Subcutaneous adipose tissue (tissue), 4 donors: ENCODE data around the gene SLC24A3. TPM values are rescaled to one million over a fixed set of nuclear protein-coding genes. Genes with fewer than 3 reads are reported as not detected.

Experiments
- total RNA-seq, 4 donors: library from RNA; depleted of rRNA; stranded (reverse); fragments of >200 nt; gene quantifications; one replicate each; pipeline ENCODE4 v1.1.0, GENCODE V29; 2016
- TF ChIP-seq, protein P1 (sequence below): fragments of 450-650 bp; IDR thresholded peaks from one replicate; pipeline ENCODE4 v1.5.1; 2016; ENCODE audit warnings: low read depth, mild to moderate bottlenecking, control low read depth, antibody characterized with exemption, moderate library complexity

Gene SLC24A3
- total RNA-seq, 4 donors from 2014 or later = 4.6 to 12.2 (median 9.1) TPM

DNA sequence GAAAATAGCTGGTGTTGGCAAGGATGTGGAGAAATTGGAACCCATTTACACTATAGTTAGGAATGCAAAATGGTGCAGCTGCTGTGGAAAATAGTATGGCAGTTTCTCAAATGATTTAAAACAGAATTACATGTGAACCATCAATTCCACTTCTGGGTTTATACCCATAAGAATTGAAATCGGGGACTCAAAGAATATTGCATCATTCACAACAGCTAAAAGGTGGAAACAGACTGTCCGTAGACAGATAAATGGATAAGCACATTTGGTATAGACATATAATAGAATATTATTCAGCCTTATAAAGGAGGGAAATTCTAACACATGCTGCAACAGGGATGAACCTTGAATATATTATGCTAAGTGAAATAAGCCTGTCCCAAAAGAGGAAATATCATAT, 355.7 kb downstream of the SLC24A3 start:
- TF ChIP-seq, protein P1, sequence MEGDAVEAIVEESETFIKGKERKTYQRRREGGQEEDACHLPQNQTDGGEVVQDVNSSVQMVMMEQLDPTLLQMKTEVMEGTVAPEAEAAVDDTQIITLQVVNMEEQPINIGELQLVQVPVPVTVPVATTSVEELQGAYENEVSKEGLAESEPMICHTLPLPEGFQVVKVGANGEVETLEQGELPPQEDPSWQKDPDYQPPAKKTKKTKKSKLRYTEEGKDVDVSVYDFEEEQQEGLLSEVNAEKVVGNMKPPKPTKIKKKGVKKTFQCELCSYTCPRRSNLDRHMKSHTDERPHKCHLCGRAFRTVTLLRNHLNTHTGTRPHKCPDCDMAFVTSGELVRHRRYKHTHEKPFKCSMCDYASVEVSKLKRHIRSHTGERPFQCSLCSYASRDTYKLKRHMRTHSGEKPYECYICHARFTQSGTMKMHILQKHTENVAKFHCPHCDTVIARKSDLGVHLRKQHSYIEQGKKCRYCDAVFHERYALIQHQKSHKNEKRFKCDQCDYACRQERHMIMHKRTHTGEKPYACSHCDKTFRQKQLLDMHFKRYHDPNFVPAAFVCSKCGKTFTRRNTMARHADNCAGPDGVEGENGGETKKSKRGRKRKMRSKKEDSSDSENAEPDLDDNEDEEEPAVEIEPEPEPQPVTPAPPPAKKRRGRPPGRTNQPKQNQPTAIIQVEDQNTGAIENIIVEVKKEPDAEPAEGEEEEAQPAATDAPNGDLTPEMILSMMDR = no peak

- TF ChIP-seq, protein P1 = no peak
These were observed 359.6 kb downstream of the SLC24A3 start for GRCh38 chr20:19571996-19572395.

- TF ChIP-seq, protein P1 = no peak
These were observed 365.2 kb downstream of the SLC24A3 start for GRCh38 chr20:19577692-19578091.

DNA sequence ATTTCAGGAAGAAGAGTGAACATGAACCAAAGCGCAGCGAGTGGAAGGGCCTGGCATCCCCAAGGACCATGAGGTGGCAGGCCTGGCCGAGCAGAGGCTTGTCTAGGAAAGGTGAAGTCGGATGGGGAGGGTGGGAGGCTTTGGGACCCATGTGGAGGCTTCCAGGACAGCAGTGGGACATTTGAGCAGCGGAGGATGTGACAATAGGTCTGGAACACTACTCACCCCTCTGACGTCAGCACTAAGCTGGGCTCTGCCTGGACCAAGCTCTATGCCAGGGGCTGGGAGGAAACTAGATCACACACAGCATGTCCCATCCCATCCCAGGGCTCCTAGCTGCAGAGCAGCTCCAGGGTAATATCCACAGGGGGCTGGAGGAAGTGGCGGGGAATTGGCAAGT, 370.3 kb downstream of the SLC24A3 start:
- TF ChIP-seq, protein P1 = no peak

- TF ChIP-seq, protein P1 = no peak
These were observed 371.2 kb downstream of the SLC24A3 start for GRCh38 chr20:19583532-19584175.

- TF ChIP-seq, protein P1 = no peak
These were observed 375.8 kb downstream of the SLC24A3 start for GRCh38 chr20:19588241-19588640.

DNA sequence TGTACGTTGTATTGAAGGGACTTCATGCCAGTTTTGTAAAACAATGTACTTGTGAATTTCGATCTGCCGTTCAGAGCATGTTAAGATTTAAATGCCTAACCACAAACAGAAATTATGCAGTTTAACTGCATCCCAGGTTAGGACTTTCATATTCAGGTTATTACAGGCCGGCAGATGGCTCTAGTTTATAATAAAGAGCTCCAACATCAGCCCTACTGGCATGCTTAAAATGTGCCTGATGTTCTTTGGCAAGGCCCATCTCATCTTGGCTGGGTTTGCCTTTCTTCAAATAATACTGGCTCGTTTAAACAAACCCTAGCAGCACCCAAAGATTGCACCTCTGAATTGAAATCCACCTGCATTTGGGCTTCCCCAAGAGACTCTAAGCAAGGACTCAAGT, 376.3 kb downstream of the SLC24A3 start:
- TF ChIP-seq, protein P1 = no peak
